H1 (cell line): Measurements from ENCODE around the gene PRUNE1.

Experiments used
- ATF2 ChIP-seq: IDR thresholded peaks from 2 replicates; pipeline ENCODE4 v1.6.1; 2012; ENCODE audit warnings: low read length, inconsistent platforms
- BACH1 ChIP-seq: IDR thresholded peaks from 2 replicates; pipeline ENCODE4 v1.6.1; 2012; ENCODE audit warnings: low read length, improper control_type of control experiment
- CEBPB ChIP-seq: IDR thresholded peaks from 2 replicates; pipeline ENCODE4 v1.6.1; 2012; ENCODE audit warnings: low read depth, low read length
- CTCF ChIP-seq, 3 experiments: IDR thresholded peaks; 1 replicate in 2 of 3; 2 replicates in 1 of 3; pipeline versions ENCODE4 v1.5.1 to v1.6.1; 2011; ENCODE audit warnings: low read length in 3 of 3, mild to moderate bottlenecking in 3 of 3, inconsistent platforms in 2 of 3, low read depth in 1 of 3, moderate library complexity in 1 of 3; ENCODE audit not compliant: insufficient read depth in 1 of 3; ENCODE audit errors: control extremely low read depth in 1 of 3
- POLR2A ChIP-seq, 2 experiments: IDR thresholded peaks; 1 replicate in 1 of 2; 2 replicates in 1 of 2; pipeline ENCODE4 v1.6.1; 2011; ENCODE audit warnings: low read depth in 2 of 2, low read length in 2 of 2, mild to moderate bottlenecking in 2 of 2; ENCODE audit errors: control extremely low read depth in 1 of 2
- POLR2AphosphoS5 ChIP-seq: IDR thresholded peaks from 2 replicates; pipeline ENCODE4 v1.6.1; 2011; ENCODE audit warnings: low read depth, low read length
- SP4 ChIP-seq: IDR thresholded peaks from 2 replicates; pipeline ENCODE4 v1.6.1; 2012; ENCODE audit warnings: low read length, inconsistent platforms
- TAF1 ChIP-seq: IDR thresholded peaks from 2 replicates; pipeline ENCODE4 v1.6.1; 2011; ENCODE audit warnings: mild to moderate bottlenecking, low read depth, low read length

GRCh38 chr1:151036356-151036755 is 28.1 kb downstream of the PRUNE1 start, which contains the start of gene BNIPL:
- TF ChIP-seq BACH1 (no peak), POLR2A (IDR thresholded peaks at IDR 0.05; ENCODE audit: control extremely low read depth in 1 of 2, low read depth in 2 of 2, low read length in 2 of 2) (no peak), POLR2AphosphoS5 (no peak), ATF2 (no peak), CEBPB (no peak), SP4 (no peak), TAF1 (no peak), CTCF (IDR thresholded peaks at IDR 0.05; ENCODE audit: control extremely low read depth in 1 of 3, insufficient read depth in 1 of 3, low read depth in 1 of 3, low read length in 3 of 3) (no peak)
